ENCODE results near the gene NOS1AP. TPM values are rescaled to one million over a fixed set of nuclear protein-coding genes. Genes with fewer than 3 reads are reported as not detected.

Gene NOS1AP
- total and polyA plus RNA-seq, 2 experiments from 2014 or later: 5.8 to 6.6 TPM

GRCh38 chr1:162147760-162148159 is 78.3 kb downstream of the NOS1AP start (continued):
- 0 out of 2 replicates have a peak, but pooled peaks have one; percentile 60 for TF ChIP-seq ZNF462 (CRISPR knock-in tag; IDR thresholded peaks at IDR 0.05)
- TF ChIP-seq, protein P1, sequence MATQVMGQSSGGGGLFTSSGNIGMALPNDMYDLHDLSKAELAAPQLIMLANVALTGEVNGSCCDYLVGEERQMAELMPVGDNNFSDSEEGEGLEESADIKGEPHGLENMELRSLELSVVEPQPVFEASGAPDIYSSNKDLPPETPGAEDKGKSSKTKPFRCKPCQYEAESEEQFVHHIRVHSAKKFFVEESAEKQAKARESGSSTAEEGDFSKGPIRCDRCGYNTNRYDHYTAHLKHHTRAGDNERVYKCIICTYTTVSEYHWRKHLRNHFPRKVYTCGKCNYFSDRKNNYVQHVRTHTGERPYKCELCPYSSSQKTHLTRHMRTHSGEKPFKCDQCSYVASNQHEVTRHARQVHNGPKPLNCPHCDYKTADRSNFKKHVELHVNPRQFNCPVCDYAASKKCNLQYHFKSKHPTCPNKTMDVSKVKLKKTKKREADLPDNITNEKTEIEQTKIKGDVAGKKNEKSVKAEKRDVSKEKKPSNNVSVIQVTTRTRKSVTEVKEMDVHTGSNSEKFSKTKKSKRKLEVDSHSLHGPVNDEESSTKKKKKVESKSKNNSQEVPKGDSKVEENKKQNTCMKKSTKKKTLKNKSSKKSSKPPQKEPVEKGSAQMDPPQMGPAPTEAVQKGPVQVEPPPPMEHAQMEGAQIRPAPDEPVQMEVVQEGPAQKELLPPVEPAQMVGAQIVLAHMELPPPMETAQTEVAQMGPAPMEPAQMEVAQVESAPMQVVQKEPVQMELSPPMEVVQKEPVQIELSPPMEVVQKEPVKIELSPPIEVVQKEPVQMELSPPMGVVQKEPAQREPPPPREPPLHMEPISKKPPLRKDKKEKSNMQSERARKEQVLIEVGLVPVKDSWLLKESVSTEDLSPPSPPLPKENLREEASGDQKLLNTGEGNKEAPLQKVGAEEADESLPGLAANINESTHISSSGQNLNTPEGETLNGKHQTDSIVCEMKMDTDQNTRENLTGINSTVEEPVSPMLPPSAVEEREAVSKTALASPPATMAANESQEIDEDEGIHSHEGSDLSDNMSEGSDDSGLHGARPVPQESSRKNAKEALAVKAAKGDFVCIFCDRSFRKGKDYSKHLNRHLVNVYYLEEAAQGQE (IDR thresholded peaks at IDR 0.05; ENCODE audit: unreplicated experiment): no peak

- Histone ChIP-seq H3K4me2 (no peak overlapping the region), H3K4me1 (ENCODE audit: insufficient read depth) (peaks cover 33% of the 10 kb centered on the region), H3K36me3 (ENCODE audit: insufficient read depth) (no peaks in the 10 kb centered on the region), H3K27ac (ENCODE audit: low read depth) (no peak overlapping the region), H4K20me1 (replicated peaks; ENCODE audit: insufficient read depth) (0 out of 2 replicates have a peak, but pooled peaks cover 5% of the 10 kb centered on the region), H3K79me2 (replicated peaks; ENCODE audit: insufficient read depth) (peaks cover 35% of the 10 kb centered on the region), H2AFZ (no peak overlapping the region), H3K4me3 (no peak overlapping the region), H3K9me2 (ENCODE audit: insufficient read depth) (no peaks in the 10 kb centered on the region), H3F3A (replicated peaks; ENCODE audit: low read depth) (no peaks in the 10 kb centered on the region), H3K27me3 (ENCODE audit: insufficient read depth) (0 out of 2 replicates have a peak, but pooled peaks cover 6% of the 10 kb centered on the region)
- no peak for ATAC-seq
- no peak for DNase-seq (ENCODE audit: low spot score)
- peaks cover 32% of the 10 kb centered on the region for H3K4me1 Mint-ChIP-seq
- H3K9me3 Mint-ChIP-seq: no peaks in the 10 kb centered on the region
- H3K36me3 Mint-ChIP-seq (ENCODE audit: low read depth): peaks cover 8% of the 10 kb centered on the region
- no peak overlapping the region for H3K4me3 Mint-ChIP-seq
- H3K27ac Mint-ChIP-seq: no peak overlapping the region
- peaks cover 5% of the 10 kb centered on the region for H3K27me3 Mint-ChIP-seq (ENCODE audit: insufficient read depth, low read depth, poor library complexity)
- TF ChIP-seq POLR2AphosphoS5 (IDR thresholded peaks at IDR 0.05; ENCODE audit: low read depth): no peak
- no peak for TF ChIP-seq STAT1 (IDR thresholded peaks at IDR 0.05; ENCODE audit: unreplicated experiment)
- TF ChIP-seq ZNF462 (CRISPR knock-in tag; IDR thresholded peaks at IDR 0.05): no peak
- no peak for TF ChIP-seq CREB1 (CRISPR knock-in tag; IDR thresholded peaks at IDR 0.05; ENCODE audit: low read depth)
- TF ChIP-seq NANOG (IDR thresholded peaks at IDR 0.05; ENCODE audit: borderline replicate concordance): no peak
Observed at GRCh38 chr1:162150112-162150511, 80.6 kb downstream of the NOS1AP start.
